ENCODE measurements around the gene HECTD4. TPM values are rescaled to one million over a fixed set of nuclear protein-coding genes. Genes with fewer than 3 reads are reported as not detected.

The HECTD4 gene
- total RNA-seq, 1 donor from 2014 or later, result 22.7 TPM

GRCh38 chr12:112294793-112295192 lies 87.4 kb downstream of the HECTD4 start:
- H3K36me3 ChIP-seq (ENCODE audit: control insufficient read depth, insufficient read depth, low read length), result peaks cover 1% of the 10 kb centered on the region
- no peak for DNase-seq (ENCODE audit: low read depth)
- no peak overlapping the region for H3K4me3 ChIP-seq (ENCODE audit: low read depth, low read length)
- no peaks in the 10 kb centered on the region for H3K27me3 ChIP-seq (ENCODE audit: control insufficient read depth, insufficient read depth, low read length)
- peak; percentile 11 for TF ChIP-seq CTCF (IDR thresholded peaks at IDR 0.05; ENCODE audit: insufficient read depth, low read length, poor library complexity, severe bottlenecking)

- TF ChIP-seq CTCF (IDR thresholded peaks at IDR 0.05; ENCODE audit: insufficient read depth, low read length, poor library complexity, severe bottlenecking), result no peak
- Histone ChIP-seq H3K36me3 (ENCODE audit: control insufficient read depth, insufficient read depth, low read length) (no peaks in the 10 kb centered on the region), H3K4me3 (ENCODE audit: low read depth, low read length) (no peak overlapping the region), H3K27me3 (ENCODE audit: control insufficient read depth, insufficient read depth, low read length) (no peaks in the 10 kb centered on the region)
- no peak for DNase-seq (ENCODE audit: low read depth)
Observed at GRCh38 chr12:112288638-112289037, 93.6 kb downstream of the HECTD4 start.

GRCh38 chr12:112285600-112286401 lies 96.4 kb downstream of the HECTD4 start:
- DNase-seq (ENCODE audit: low read depth), result no peak
- no peak for TF ChIP-seq CTCF (IDR thresholded peaks at IDR 0.05; ENCODE audit: insufficient read depth, low read length, poor library complexity, severe bottlenecking)
- H3K27me3 ChIP-seq (ENCODE audit: control insufficient read depth, insufficient read depth, low read length), result no peaks in the 10 kb centered on the region
- no peak overlapping the region for H3K4me3 ChIP-seq (ENCODE audit: low read depth, low read length)
- H3K36me3 ChIP-seq (ENCODE audit: control insufficient read depth, insufficient read depth, low read length), result no peaks in the 10 kb centered on the region

- no peak for DNase-seq (ENCODE audit: low read depth)
- no peak for TF ChIP-seq CTCF (IDR thresholded peaks at IDR 0.05; ENCODE audit: insufficient read depth, low read length, poor library complexity, severe bottlenecking)
- Histone ChIP-seq H3K27me3 (ENCODE audit: control insufficient read depth, insufficient read depth, low read length) (no peaks in the 10 kb centered on the region), H3K36me3 (ENCODE audit: control insufficient read depth, insufficient read depth, low read length) (no peaks in the 10 kb centered on the region), H3K4me3 (ENCODE audit: low read depth, low read length) (no peak overlapping the region)
Observed at GRCh38 chr12:112283546-112283945, 98.7 kb downstream of the HECTD4 start.

- TF ChIP-seq CTCF (IDR thresholded peaks at IDR 0.05; ENCODE audit: insufficient read depth, low read length, poor library complexity, severe bottlenecking), result no peak
- Histone ChIP-seq H3K36me3 (ENCODE audit: control insufficient read depth, insufficient read depth, low read length) (no peaks in the 10 kb centered on the region), H3K27me3 (ENCODE audit: control insufficient read depth, insufficient read depth, low read length) (no peaks in the 10 kb centered on the region), H3K4me3 (ENCODE audit: low read depth, low read length) (no peak overlapping the region)
- no peak for DNase-seq (ENCODE audit: low read depth)
Observed at GRCh38 chr12:112282920-112283319, 99.3 kb downstream of the HECTD4 start.

- TF ChIP-seq CTCF (IDR thresholded peaks at IDR 0.05; ENCODE audit: insufficient read depth, low read length, poor library complexity, severe bottlenecking), result no peak
- no peaks in the 10 kb centered on the region for H3K36me3 ChIP-seq (ENCODE audit: control insufficient read depth, insufficient read depth, low read length)
- no peak overlapping the region for H3K4me3 ChIP-seq (ENCODE audit: low read depth, low read length)
- no peaks in the 10 kb centered on the region for H3K27me3 ChIP-seq (ENCODE audit: control insufficient read depth, insufficient read depth, low read length)
- no peak for DNase-seq (ENCODE audit: low read depth)
Observed at GRCh38 chr12:112275836-112276235, 106.4 kb downstream of the HECTD4 start.
